Hepatocyte (in vitro differentiated cells): ENCODE measurements around the gene TNFRSF4. TPM values are rescaled to one million over a fixed set of nuclear protein-coding genes. Genes with fewer than 3 reads are reported as not detected.

Experiments
- DNase-seq: peaks from one replicate; pipeline ENCODE4 v3.0.0-alpha.2; 2016; ENCODE audit warnings: low spot score
- H2AFZ ChIP-seq: fragments of 200-600 bp; sonication (generic); 2 replicates; pipeline ENCODE4 v1.6.0; 2016; ENCODE audit warnings: antibody characterized with exemption, mild to moderate bottlenecking
- H3K27ac ChIP-seq: fragments of 200-600 bp; sonication (generic); 2 replicates; pipeline ENCODE4 v1.5.1; 2016; ENCODE audit warnings: mild to moderate bottlenecking
- H3K27me3 ChIP-seq: fragments of 200-600 bp; sonication (generic); 2 replicates; pipeline ENCODE4 v1.6.1; 2016
- H3K36me3 ChIP-seq: fragments of 200-600 bp; sonication (generic); replicated peaks from 2 replicates; pipeline ENCODE4 v1.5.1; 2016; ENCODE audit warnings: low read depth; ENCODE audit not compliant: insufficient read depth
- H3K4me1 ChIP-seq: fragments of 200-600 bp; sonication (generic); 2 replicates; pipeline ENCODE4 v1.5.1; 2016; ENCODE audit warnings: mild to moderate bottlenecking, moderate library complexity; ENCODE audit not compliant: insufficient read depth
- H3K4me2 ChIP-seq: fragments of 200-600 bp; sonication (generic); 2 replicates; pipeline ENCODE4 v1.6.0; 2016
- H3K4me3 ChIP-seq: fragments of 200-600 bp; sonication (generic); 2 replicates; pipeline ENCODE4 v1.5.1; 2016; ENCODE audit warnings: mild to moderate bottlenecking
- H3K79me2 ChIP-seq: fragments of 200-600 bp; sonication (generic); 2 replicates; pipeline ENCODE4 v1.6.0; 2017; ENCODE audit warnings: mild to moderate bottlenecking
- H3K9me2 ChIP-seq: fragments of 200-600 bp; sonication (generic); replicated peaks from 2 replicates; pipeline ENCODE4 v1.6.0; 2017; ENCODE audit warnings: mild to moderate bottlenecking; ENCODE audit not compliant: insufficient read depth
- H3K9me3 ChIP-seq: fragments of 200-600 bp; sonication (generic); 2 replicates; pipeline ENCODE4 v1.5.1; 2016; ENCODE audit warnings: low read depth, mild to moderate bottlenecking
- H4K20me1 ChIP-seq: fragments of 200-600 bp; sonication (generic); 2 replicates; pipeline ENCODE4 v1.6.0; 2016; ENCODE audit warnings: mild to moderate bottlenecking; ENCODE audit not compliant: insufficient read depth, poor library complexity, severe bottlenecking
- CTCF ChIP-seq: fragments of 200-600 bp; sonication (generic); IDR thresholded peaks from 2 replicates; pipeline ENCODE4 v1.5.1; 2016; ENCODE audit warnings: antibody characterized with exemption, mild to moderate bottlenecking; ENCODE audit not compliant: poor library complexity
- EZH2 ChIP-seq: fragments of 200-600 bp; sonication (generic); IDR thresholded peaks from 2 replicates; pipeline ENCODE4 v1.6.1; 2016; ENCODE audit warnings: antibody characterized with exemption, mild to moderate bottlenecking, borderline replicate concordance
- EZH2phosphoT487 ChIP-seq: fragments of 200-600 bp; sonication (generic); IDR thresholded peaks from one replicate; pipeline ENCODE4 v1.6.1; 2018; ENCODE audit warnings: antibody characterized with exemption, mild to moderate bottlenecking, low read depth, moderate library complexity; ENCODE audit not compliant: unreplicated experiment, severe bottlenecking
- WGBS: methylation state at CpG from one replicate; pipeline ENCODE4 v1.1.6; 2016; ENCODE audit warnings: low lambda C conversion rate; ENCODE audit errors: missing lambda C conversion rate; 5-methylcytosine and 5-hydroxymethylcytosine counted together
- polyA plus RNA-seq: library from polyadenylated mRNA; unstranded; fragments of >200 nt; fragmentation: Nextera tagmentation; extraction: Ambion mirVana; gene quantifications from 2 replicates; pipeline ENCODE4 v1.2.1, GENCODE V29; 2016
- total RNA-seq: library from RNA; depleted of rRNA; stranded (reverse); fragments of >200 nt; gene quantifications from 2 replicates; pipeline ENCODE4 v1.2.3, GENCODE V29; 2014

Gene TNFRSF4
- total and polyA plus RNA-seq, 2 experiments from 2014 or later, result not detected

- H3K9me2 ChIP-seq, result no peaks in the 10 kb centered on the region
- no peak for TF ChIP-seq EZH2phosphoT487
- no peak for TF ChIP-seq EZH2
- TF ChIP-seq CTCF, result no peak
- no peaks in the 10 kb centered on the region for H3K36me3 ChIP-seq
- no peak overlapping the region for H3K4me3 ChIP-seq
- H3K79me2 ChIP-seq, result peaks cover 54% of the 10 kb centered on the region
- no peak for DNase-seq
- H4K20me1 ChIP-seq, result peaks cover 43% of the 10 kb centered on the region
- H3K27ac ChIP-seq, result no peak overlapping the region
- no peak overlapping the region for H3K4me2 ChIP-seq
- peaks cover 12% of the 10 kb centered on the region for H3K4me1 ChIP-seq
- no peak overlapping the region for H2AFZ ChIP-seq
- H3K27me3 ChIP-seq, result no peaks in the 10 kb centered on the region
- no peaks in the 10 kb centered on the region for H3K9me3 ChIP-seq
- WGBS, result 88% methylated on average over 21 of the region's 36 CpGs
Observed at GRCh38 chr1:1167841-1168450, 46.0 kb downstream of the TNFRSF4 start.

DNA sequence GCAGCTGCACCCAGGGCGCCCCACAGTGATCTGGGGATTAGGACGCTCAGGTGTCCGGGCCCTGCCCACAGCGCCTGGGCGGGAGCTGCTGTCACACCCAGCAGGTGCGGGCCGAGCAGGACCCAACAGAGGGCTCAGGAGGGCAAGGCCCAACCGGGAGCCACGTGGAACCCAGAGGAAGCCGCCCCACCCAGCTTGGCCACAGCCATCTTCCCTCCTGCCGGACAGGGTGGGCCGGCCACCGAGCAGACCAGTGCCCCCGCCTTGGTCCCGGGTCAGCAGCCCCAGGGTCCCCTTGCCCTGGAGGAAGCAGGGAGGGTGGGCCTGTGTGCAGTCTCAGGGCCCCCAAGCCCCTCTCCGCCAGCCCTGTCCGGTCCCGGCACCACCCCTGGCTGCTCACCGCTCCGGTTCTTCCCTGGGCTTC is 46.5 kb downstream of the TNFRSF4 start:
- no peak for DNase-seq
- Histone ChIP-seq H3K4me1 (peaks cover 12% of the 10 kb centered on the region), H3K9me2 (no peaks in the 10 kb centered on the region), H3K79me2 (peaks cover 54% of the 10 kb centered on the region), H3K27me3 (no peaks in the 10 kb centered on the region), H4K20me1 (peaks cover 43% of the 10 kb centered on the region), H3K36me3 (no peaks in the 10 kb centered on the region), H3K9me3 (no peaks in the 10 kb centered on the region), H3K27ac (no peak overlapping the region), H3K4me3 (no peak overlapping the region), H2AFZ (no peak overlapping the region), H3K4me2 (no peak overlapping the region)
- WGBS, result 88% methylated on average over 15 of the region's 20 CpGs
- TF ChIP-seq EZH2phosphoT487, result no peak
- TF ChIP-seq EZH2, result no peak
- no peak for TF ChIP-seq CTCF

DNA sequence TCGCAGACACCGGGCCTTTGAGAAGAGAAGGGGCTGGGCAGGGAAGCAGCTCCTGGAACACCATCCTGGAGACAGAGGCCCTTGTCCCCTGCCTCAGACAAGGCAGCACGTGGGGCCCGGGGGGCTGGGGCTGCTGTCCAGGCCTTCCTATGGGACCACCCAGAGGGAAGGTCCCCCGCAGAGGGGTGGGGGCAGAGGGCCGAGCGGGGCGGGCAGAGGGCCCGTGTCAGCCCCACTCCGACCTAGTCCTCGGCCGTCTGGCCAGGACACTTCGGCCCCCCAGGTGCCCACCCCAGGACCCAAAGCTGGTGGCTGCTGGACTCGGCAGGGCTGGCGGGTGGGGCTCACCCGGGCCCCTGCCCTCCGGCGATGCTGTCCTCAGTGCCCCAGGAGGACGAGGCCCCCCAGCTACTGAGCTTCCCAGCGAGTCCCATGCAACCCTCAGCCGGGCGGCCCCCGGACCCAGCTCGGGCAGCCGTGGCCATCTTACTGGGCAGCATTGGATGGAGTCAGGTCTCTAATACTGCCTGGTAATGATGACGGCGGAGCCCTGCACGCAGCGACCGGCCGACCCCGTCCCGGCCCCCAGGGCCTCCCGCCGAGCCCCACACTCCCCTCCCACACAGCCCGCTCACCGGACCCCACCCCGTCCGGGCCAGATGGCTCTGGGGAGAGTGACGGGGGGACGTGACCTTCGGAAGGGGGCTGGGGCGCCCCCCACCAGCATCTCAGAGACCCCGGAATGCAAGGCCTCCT is 47.1 kb downstream of the TNFRSF4 start:
- WGBS, result 84% methylated on average over 23 of the region's 44 CpGs
- peaks cover 12% of the 10 kb centered on the region for H3K4me1 ChIP-seq
- no peak for TF ChIP-seq CTCF
- TF ChIP-seq EZH2phosphoT487, result no peak
- no peak for TF ChIP-seq EZH2
- H3K27me3 ChIP-seq, result no peaks in the 10 kb centered on the region
- no peak overlapping the region for H2AFZ ChIP-seq
- no peak overlapping the region for H3K27ac ChIP-seq
- DNase-seq, result no peak
- H3K36me3 ChIP-seq, result no peaks in the 10 kb centered on the region
- H3K79me2 ChIP-seq, result peaks cover 54% of the 10 kb centered on the region
- no peak overlapping the region for H3K4me3 ChIP-seq
- H3K4me2 ChIP-seq, result peak overlapping the region; percentile 87
- peaks cover 43% of the 10 kb centered on the region for H4K20me1 ChIP-seq
- no peaks in the 10 kb centered on the region for H3K9me2 ChIP-seq
- no peaks in the 10 kb centered on the region for H3K9me3 ChIP-seq
